H9 (cell line): ENCODE measurements around the gene LMNTD2. TPM values are rescaled to one million over a fixed set of nuclear protein-coding genes. Genes with fewer than 3 reads are reported as not detected.

Experiments used
- DNase-seq: peaks from one replicate; pipeline ENCODE4 v3.0.0-alpha.2; 2017
- H2AFZ ChIP-seq: one replicate; pipeline ENCODE4 v1.6.1; 2013; ENCODE audit warnings: mild to moderate bottlenecking, low read length, control low read depth, moderate library complexity
- H2AK5ac ChIP-seq: 2 replicates; pipeline ENCODE4 v1.6.1; 2013; ENCODE audit warnings: low read length, control low read depth, mixed read lengths; ENCODE audit not compliant: insufficient read length
- H2BK120ac ChIP-seq: one replicate; pipeline ENCODE4 v1.6.1; 2013; ENCODE audit warnings: low read depth, mild to moderate bottlenecking, low read length, control low read depth, inconsistent platforms; ENCODE audit not compliant: poor library complexity, severe bottlenecking
- H2BK12ac ChIP-seq: 2 replicates; pipeline ENCODE4 v1.6.1; 2013; ENCODE audit warnings: low read length, control low read depth, mixed read lengths, low read depth; ENCODE audit not compliant: insufficient read length
- H2BK15ac ChIP-seq: 2 replicates; pipeline ENCODE4 v1.6.1; 2013; ENCODE audit warnings: low read depth, low read length, control low read depth
- H2BK20ac ChIP-seq: one replicate; pipeline ENCODE4 v1.6.1; 2013; ENCODE audit warnings: low read depth, mild to moderate bottlenecking, low read length, control low read depth, inconsistent platforms; ENCODE audit not compliant: poor library complexity, severe bottlenecking
- H2BK5ac ChIP-seq: 2 replicates; pipeline ENCODE4 v1.6.1; 2013; ENCODE audit warnings: low read length, control low read depth, mixed read lengths; ENCODE audit not compliant: insufficient read length
- H3K14ac ChIP-seq: 2 replicates; pipeline ENCODE4 v1.6.1; 2013; ENCODE audit warnings: low read length, control low read depth; ENCODE audit not compliant: insufficient read depth
- H3K18ac ChIP-seq: 2 replicates; pipeline ENCODE4 v1.6.1; 2013; ENCODE audit warnings: low read depth, mild to moderate bottlenecking, mixed read lengths, low read length, control low read depth; ENCODE audit not compliant: insufficient read length
- H3K23ac ChIP-seq: 2 replicates; pipeline ENCODE4 v1.6.1; 2013; ENCODE audit warnings: low read length, control low read depth, mixed read lengths, low read depth; ENCODE audit not compliant: insufficient read length
- H3K23me2 ChIP-seq: 2 replicates; pipeline ENCODE4 v1.6.1; 2013; ENCODE audit warnings: low read depth, mild to moderate bottlenecking, mixed read lengths, low read length, control low read depth; ENCODE audit not compliant: insufficient read length, poor library complexity, severe bottlenecking
- H3K27ac ChIP-seq: 2 replicates; pipeline ENCODE4 v1.5.1; 2013; ENCODE audit warnings: low read length, control low read depth, mixed read lengths, low read depth; ENCODE audit not compliant: insufficient read length
- H3K27me3 ChIP-seq: 2 replicates; pipeline ENCODE4 v1.6.1; 2013; ENCODE audit warnings: low read length, control low read depth, inconsistent platforms; ENCODE audit not compliant: insufficient read depth
- H3K4ac ChIP-seq: 2 replicates; pipeline ENCODE4 v1.6.1; 2013; ENCODE audit warnings: low read depth, mild to moderate bottlenecking, control low read depth, inconsistent platforms, low read length, moderate library complexity
- H3K4me1 ChIP-seq: 2 replicates; pipeline ENCODE4 v1.6.1; 2013; ENCODE audit warnings: low read length, control low read depth, inconsistent platforms; ENCODE audit not compliant: insufficient read depth
- H3K4me2 ChIP-seq: 2 replicates; pipeline ENCODE4 v1.6.1; 2013; ENCODE audit warnings: low read length, control low read depth, mixed read lengths; ENCODE audit not compliant: insufficient read length, insufficient read depth
- H3K56ac ChIP-seq: 2 replicates; pipeline ENCODE4 v1.6.1; 2013; ENCODE audit warnings: low read depth, mild to moderate bottlenecking, mixed read lengths, low read length, control low read depth; ENCODE audit not compliant: insufficient read length
- H3K79me1 ChIP-seq: 2 replicates; pipeline ENCODE4 v1.6.1; 2013; ENCODE audit warnings: low read depth, mild to moderate bottlenecking, moderate library complexity, low read length, control low read depth, inconsistent platforms; ENCODE audit not compliant: insufficient read depth, poor library complexity, severe bottlenecking
- H3K79me2 ChIP-seq: 2 replicates; pipeline ENCODE4 v1.6.1; 2013; ENCODE audit warnings: low read length, control low read depth, inconsistent platforms; ENCODE audit not compliant: insufficient read depth
- H3K9ac ChIP-seq: 2 replicates; pipeline ENCODE4 v1.6.1; 2013; ENCODE audit warnings: low read length, control low read depth, mixed read lengths; ENCODE audit not compliant: insufficient read length; ENCODE audit errors: extremely low read depth
- H3K9me3 ChIP-seq: one replicate; pipeline ENCODE4 v1.6.1; 2013; ENCODE audit warnings: low read depth, low read length, inconsistent platforms; ENCODE audit not compliant: control insufficient read depth
- H3T11ph ChIP-seq: one replicate; pipeline ENCODE4 v1.6.1; 2013; ENCODE audit warnings: mild to moderate bottlenecking, low read length, control low read depth, inconsistent platforms
- H4K20me1 ChIP-seq: one replicate; pipeline ENCODE4 v1.6.1; 2013; ENCODE audit not compliant: control insufficient read depth, insufficient read length, insufficient read depth
- H4K5ac ChIP-seq: 2 replicates; pipeline ENCODE4 v1.6.1; 2013; ENCODE audit warnings: low read depth, mild to moderate bottlenecking, mixed read lengths, low read length, control low read depth; ENCODE audit not compliant: insufficient read length
- H4K8ac ChIP-seq: replicated peaks from 2 replicates; pipeline ENCODE4 v1.6.1; 2013; ENCODE audit warnings: low read length, control low read depth, mixed read lengths, low read depth; ENCODE audit not compliant: insufficient read length
- H4K91ac ChIP-seq: 2 replicates; pipeline ENCODE4 v1.6.1; 2013; ENCODE audit warnings: low read depth, mild to moderate bottlenecking, moderate library complexity, mixed read lengths, low read length, control low read depth; ENCODE audit not compliant: insufficient read length
- H3K27ac Mint-ChIP-seq, 3 experiments: 2 replicates in 2 of 3; 3 replicates in 1 of 3; pipeline ENCODE4 v1.8.0; 2020 to 2021; ENCODE audit warnings: mixed read lengths in 3 of 3, mild to moderate bottlenecking in 1 of 3, moderate library complexity in 1 of 3
- H3K27me3 Mint-ChIP-seq: 2 replicates; pipeline ENCODE4 v1.8.0; 2021; ENCODE audit warnings: low read depth, mild to moderate bottlenecking, moderate library complexity, mixed read lengths
- H3K36me3 Mint-ChIP-seq, 3 experiments: 2 replicates in 2 of 3; 3 replicates in 1 of 3; pipeline ENCODE4 v1.8.0; 2020 to 2021; ENCODE audit warnings: low read depth in 3 of 3, mixed read lengths in 3 of 3; ENCODE audit not compliant: insufficient read depth in 1 of 3
- H3K4me1 Mint-ChIP-seq, 2 experiments: 2 replicates each; pipeline ENCODE4 v1.8.0; 2020; ENCODE audit warnings: mixed read lengths in 2 of 2
- H3K4me3 Mint-ChIP-seq, 2 experiments: 2 replicates in 1 of 2; 3 replicates in 1 of 2; pipeline ENCODE4 v1.8.0; 2020 to 2021; ENCODE audit warnings: mild to moderate bottlenecking in 2 of 2, mixed read lengths in 2 of 2, moderate library complexity in 1 of 2
- H3K9me3 Mint-ChIP-seq, 2 experiments: 2 replicates in 1 of 2; 3 replicates in 1 of 2; pipeline ENCODE4 v1.8.0; 2020; ENCODE audit warnings: mild to moderate bottlenecking in 2 of 2, mixed read lengths in 2 of 2, moderate library complexity in 1 of 2
- WGBS: extraction: QIAGEN DNeasy Blood & Tissue Kit; methylation state at CpG from one replicate; pipeline ENCODE4 v1.1.7; 2013; ENCODE audit warnings: missing lambda C conversion rate, low lambda C conversion rate, mixed read lengths; ENCODE audit not compliant: insufficient read length; ENCODE audit errors: extremely low coverage; 5-methylcytosine and 5-hydroxymethylcytosine counted together
- total RNA-seq: library from RNA; stranded (reverse); gene quantifications from 2 replicates; pipeline ENCODE4 v1.2.1, GENCODE V29; 2021
- TF ChIP-seq, protein P1 (sequence below): fragments of 200-600 bp; sonication (generic); conservative IDR thresholded peaks from 3 replicates; pipeline ENCODE4 v1.8.0; 2021; ENCODE audit warnings: antibody characterized with exemption, mild to moderate bottlenecking

The LMNTD2 gene
- total RNA-seq, 1 experiment from 2014 or later, result 4.7 TPM

DNA sequence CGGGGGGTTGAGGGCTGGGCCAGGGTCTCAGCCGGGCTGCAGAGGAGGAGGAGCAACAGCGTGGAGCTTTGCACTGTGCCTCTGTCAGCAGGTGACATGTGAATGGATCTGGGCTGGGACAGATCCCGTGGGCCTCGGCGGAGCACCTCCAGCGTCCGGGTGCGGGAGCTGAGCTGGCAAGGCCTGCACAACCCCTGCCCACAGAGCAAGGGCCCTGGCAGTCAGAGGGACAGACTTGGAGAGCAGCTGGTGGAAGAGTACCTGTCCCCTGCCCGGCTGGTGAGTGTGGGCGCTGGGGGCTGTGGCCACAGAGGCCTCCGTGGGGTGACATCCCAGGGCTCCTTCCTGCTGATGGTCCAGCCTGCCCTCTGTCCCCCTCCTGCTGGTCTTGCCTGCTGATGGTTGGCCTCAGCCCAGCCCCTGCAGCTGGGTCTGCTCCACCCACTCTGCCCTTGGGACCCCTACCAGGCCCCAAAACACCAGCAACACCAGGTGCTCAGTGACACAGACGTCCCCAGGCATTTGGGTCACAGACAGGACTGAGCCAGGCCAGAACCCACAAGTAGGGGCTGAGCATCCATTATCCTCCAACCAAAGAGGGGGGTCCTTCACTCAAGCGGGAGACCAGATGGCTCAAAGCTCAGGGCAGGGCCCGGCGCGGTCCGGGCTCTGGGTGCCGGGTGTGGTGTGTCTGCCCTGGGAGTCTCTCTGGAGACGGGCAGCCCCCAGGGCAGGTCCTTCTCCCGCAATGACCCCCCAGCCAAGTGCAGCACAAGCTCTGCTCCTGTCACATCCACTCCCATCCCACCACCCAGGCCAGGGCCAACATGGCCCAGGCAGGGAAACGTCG is 19.7 kb downstream of the LMNTD2 start:
- TF ChIP-seq, protein P1, sequence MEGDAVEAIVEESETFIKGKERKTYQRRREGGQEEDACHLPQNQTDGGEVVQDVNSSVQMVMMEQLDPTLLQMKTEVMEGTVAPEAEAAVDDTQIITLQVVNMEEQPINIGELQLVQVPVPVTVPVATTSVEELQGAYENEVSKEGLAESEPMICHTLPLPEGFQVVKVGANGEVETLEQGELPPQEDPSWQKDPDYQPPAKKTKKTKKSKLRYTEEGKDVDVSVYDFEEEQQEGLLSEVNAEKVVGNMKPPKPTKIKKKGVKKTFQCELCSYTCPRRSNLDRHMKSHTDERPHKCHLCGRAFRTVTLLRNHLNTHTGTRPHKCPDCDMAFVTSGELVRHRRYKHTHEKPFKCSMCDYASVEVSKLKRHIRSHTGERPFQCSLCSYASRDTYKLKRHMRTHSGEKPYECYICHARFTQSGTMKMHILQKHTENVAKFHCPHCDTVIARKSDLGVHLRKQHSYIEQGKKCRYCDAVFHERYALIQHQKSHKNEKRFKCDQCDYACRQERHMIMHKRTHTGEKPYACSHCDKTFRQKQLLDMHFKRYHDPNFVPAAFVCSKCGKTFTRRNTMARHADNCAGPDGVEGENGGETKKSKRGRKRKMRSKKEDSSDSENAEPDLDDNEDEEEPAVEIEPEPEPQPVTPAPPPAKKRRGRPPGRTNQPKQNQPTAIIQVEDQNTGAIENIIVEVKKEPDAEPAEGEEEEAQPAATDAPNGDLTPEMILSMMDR, result no peak
- H3K27me3 ChIP-seq, result no peaks in the 10 kb centered on the region
- H3K27me3 Mint-ChIP-seq, result peaks cover 16% of the 10 kb centered on the region
- no peak overlapping the region for H4K5ac ChIP-seq
- peaks cover 0 to 4% of the 10 kb centered on the region in 2 experiments; a peak in 2 of 5 replicates for H3K9me3 Mint-ChIP-seq
- H2BK5ac ChIP-seq, result no peak overlapping the region
- no peak overlapping the region for H3K23ac ChIP-seq
- H3K4me3 Mint-ChIP-seq, result no peak overlapping the region
- H3T11ph ChIP-seq, result no peak overlapping the region
- no peak overlapping the region for H2AFZ ChIP-seq
- no peaks in the 10 kb centered on the region for H4K20me1 ChIP-seq
- peaks cover 14% of the 10 kb centered on the region for H3K23me2 ChIP-seq
- H3K14ac ChIP-seq, result no peak overlapping the region
- H3K79me2 ChIP-seq, result no peaks in the 10 kb centered on the region
- no peak overlapping the region for H4K91ac ChIP-seq
- H3K9me3 ChIP-seq, result no peaks in the 10 kb centered on the region
- no peaks in the 10 kb centered on the region for H3K79me1 ChIP-seq
- no peak overlapping the region for H3K4ac ChIP-seq
- no peak overlapping the region for H2BK20ac ChIP-seq
- H3K9ac ChIP-seq, result no peak overlapping the region
- DNase-seq, result no peak
- H3K4me1 ChIP-seq, result no peaks in the 10 kb centered on the region
- H2BK15ac ChIP-seq, result no peak overlapping the region
- H2BK120ac ChIP-seq, result no peak overlapping the region
- H3K4me1 Mint-ChIP-seq, result peaks cover 9 to 13% of the 10 kb centered on the region in 2 experiments; a peak in 3 of 4 replicates
- no peak overlapping the region for H2BK12ac ChIP-seq
- no peak overlapping the region for H3K56ac ChIP-seq
- no peak overlapping the region for H3K27ac ChIP-seq
- H4K8ac ChIP-seq, result no peak overlapping the region
- no peak overlapping the region for H3K27ac Mint-ChIP-seq
- H3K18ac ChIP-seq, result no peak overlapping the region
- H3K4me2 ChIP-seq, result no peak overlapping the region
- H2AK5ac ChIP-seq, result no peak overlapping the region
- peaks cover 2 to 7% (median 5%) of the 10 kb centered on the region in 3 experiments; a peak in 5 of 7 replicates for H3K36me3 Mint-ChIP-seq
- WGBS, result no CpG with 5 or more reads among the region's 23 CpGs
